ENCODE measurements around the gene FIBCD1.

Gene FIBCD1

DNA sequence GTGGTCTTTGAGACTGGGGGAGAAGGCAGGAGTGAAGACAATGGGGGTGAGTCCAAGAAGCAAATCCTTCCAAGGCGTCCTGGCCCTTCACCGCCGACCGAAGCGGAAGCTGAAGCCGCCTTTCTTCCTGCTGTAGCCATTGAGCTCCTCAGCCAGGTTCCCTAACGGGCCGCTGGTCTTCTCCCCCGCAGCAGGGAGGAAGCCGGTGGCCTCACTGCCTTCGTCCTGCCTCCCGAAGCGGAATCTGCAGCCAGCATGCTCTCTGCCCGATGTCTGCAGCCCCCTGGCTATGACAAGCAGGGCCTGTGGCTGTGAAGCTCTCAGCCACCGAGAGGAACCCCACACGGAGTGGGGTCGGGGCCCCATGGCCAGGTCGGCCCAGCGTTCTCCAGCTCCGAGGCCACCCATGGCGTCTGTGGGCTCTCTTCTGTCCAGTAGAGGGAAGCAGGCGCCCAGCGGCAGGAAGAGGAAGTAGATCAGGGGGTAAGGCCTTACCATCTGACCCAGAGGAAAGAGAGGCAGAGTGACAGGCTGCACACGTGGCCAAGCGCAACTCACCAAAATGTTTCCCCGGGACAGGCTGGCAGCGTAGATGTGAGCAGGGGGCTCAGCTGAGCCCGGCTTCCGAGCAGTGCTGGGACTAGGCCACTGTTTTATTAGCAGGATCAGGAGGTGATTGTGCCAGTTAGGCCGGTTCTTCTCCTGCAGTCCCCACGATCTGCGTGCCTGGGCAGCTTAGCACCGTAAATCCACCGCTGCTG, 45.5 kb downstream of the FIBCD1 start:
- no peak for DNase-seq

DNA sequence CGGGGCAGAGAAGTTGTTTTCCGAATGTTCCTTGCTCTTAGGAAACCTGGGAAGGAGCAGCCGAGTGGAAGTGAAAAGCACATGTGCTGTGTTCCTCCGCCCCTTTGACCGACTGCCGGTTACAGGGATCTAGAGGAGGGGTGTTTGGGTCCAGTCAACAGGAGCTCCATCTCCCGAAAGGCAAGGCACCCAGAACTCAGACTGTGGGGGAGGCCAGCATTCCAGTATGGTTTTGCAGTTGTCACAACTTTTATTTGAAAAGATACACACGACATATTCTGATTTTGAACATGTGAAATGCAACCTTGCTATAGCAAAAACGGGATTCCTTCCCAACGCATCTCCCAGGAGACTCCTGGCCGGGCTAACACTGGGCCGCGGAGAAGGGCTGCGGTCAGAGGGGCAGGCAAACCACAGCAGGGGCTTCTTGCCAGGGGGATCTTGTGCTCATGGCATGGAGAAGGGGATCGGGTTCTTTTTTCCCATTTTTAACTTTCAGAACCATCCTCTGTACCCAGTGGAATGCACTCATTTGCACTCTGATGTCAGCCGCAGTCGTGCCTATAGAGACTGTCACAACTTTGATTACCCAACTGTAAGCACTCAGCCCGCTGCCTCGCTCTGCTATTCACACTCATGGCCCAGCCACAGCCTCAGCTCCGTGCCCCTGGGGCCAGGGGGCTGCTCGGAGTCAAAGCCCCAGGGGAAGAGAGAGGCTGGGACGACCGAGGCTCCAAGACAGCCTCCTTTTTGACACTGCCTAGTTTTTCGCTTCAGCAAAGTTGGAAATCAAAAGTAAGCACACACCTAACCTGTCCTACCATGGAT, 46.4 kb downstream of the FIBCD1 start:
- no peak for DNase-seq

DNA sequence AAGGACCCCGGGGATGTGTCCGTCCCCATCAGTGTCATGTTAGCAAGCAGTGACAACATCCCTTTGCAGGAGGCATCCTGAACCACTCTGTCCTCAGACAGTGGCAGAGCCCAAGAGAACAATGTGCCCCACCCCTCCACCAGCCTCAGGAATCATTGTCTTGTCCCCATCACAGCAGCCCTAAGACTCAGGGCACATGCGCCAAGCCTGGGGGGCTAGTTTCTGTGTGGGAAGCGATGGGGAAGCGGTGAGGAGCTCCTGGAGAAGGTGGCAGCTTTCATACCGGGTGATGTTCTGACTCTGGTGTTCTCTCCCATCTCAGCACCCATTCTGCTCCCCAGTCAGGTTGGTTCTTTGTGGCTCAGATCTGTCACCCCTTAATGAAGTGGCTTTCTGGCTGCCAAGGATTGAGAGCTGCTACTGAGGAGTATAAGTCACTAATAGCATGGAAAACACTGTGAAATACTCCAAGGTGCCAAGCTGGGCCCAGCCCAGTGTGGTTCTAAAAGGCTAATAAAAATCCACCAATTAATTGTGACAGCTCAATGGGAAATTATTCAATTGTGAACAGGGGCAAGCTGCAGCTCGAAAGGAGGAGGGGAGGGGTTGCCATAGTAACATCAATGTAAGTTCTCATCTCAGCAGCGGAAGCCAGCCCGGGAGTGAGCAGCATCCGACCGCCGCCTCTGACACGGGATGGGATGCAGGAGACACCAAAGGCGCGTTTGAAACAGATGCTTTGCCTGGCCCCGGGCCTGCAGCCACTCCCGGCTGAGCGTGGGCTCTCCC, 47.2 kb downstream of the FIBCD1 start:
- no peak for DNase-seq

DNA sequence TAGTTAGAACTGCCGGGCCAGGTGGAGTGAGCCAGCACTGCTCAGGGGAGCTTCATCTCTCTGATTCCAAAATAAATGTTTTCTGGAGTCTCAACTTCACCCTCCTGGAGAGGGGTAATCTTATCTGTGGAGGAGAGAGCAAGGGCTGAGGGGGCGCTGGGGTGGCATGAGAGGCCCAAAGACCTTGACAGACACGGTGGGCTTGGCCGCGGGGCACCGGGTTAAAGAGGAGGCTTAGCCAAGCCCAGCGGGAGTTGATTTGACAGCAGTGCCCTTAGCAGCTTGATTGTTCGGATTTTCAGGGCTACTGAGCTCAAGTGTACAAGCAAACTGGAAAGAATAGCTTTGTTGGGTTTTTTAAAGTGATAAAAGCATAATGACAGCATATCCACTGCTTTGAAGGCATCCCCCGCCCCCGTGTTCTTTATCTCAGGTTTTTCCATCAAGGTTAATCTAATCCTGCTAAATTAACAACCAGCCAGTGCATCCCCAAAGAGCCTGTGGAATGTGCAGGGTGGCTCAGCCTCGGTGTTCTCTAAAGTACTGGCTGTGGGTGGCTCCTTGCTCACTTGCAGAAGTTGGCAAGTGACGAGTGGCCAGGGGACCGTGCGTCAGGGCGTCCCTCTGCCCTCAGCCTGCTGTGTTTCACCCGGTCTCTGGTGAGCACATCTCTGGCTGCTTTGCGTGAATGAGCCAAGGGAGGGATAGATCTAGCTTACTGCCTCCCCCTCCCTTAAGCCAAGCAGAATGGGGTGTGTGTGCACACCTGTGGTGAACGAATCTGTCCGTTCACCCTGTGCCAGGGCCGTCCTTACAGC, 48.0 kb downstream of the FIBCD1 start:
- DNase-seq = no peak

DNA sequence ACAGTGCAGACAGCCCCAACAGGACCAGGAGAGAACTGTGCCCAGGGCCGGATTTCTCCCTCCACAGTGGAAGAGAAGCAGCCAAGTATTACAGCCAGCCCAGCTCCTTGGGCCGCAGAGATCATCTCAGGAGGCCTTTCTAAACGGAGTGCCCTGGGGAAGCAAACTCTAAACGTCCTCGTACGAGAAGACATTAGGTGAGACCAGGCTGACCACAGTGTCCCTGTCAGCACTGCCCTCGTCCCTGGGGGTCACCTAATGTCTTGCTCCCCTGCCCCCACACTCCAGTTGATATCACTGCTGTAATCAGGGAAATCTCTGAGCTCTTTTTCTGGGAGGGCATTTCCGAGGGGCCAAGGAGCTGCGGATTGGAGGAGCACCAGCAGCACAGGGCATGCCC, 48.9 kb downstream of the FIBCD1 start:
- no peak for DNase-seq

DNA sequence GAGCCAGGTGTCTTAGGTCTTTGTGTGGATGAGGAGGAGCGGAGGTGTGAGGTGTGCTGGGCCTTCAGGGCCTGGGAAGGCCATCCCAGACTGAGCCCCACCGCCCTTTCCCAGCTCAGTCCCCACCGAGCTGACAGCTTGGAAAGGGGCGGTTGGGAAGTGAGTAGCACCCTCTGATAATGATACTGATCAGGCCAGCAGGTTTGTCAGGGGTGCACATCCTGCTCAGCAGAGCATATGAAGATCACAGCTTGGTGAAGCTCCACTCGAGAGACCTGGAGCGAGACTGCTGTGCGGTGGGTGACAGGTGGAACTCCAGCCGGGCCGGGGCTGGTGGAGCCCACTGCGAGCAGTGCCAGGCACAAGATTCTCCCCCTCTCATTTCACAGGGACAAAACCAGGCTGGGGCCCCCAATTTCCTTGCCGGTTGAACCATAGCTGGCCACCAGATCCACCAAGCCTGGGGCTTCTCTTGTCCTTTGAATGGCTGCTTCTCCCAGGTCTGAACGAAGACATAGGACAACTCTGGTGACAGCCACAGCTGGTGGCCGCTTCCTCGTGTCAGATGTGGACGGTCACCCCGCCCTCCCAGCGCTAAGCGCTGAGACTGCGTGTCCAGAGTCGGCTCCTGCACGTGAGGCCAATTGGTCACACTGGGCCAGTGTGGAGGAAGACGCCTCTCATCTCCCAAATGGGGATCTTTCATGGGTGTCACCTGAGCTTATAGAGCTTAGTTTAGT, 50.7 kb downstream of the FIBCD1 start:
- no peak for DNase-seq

DNA sequence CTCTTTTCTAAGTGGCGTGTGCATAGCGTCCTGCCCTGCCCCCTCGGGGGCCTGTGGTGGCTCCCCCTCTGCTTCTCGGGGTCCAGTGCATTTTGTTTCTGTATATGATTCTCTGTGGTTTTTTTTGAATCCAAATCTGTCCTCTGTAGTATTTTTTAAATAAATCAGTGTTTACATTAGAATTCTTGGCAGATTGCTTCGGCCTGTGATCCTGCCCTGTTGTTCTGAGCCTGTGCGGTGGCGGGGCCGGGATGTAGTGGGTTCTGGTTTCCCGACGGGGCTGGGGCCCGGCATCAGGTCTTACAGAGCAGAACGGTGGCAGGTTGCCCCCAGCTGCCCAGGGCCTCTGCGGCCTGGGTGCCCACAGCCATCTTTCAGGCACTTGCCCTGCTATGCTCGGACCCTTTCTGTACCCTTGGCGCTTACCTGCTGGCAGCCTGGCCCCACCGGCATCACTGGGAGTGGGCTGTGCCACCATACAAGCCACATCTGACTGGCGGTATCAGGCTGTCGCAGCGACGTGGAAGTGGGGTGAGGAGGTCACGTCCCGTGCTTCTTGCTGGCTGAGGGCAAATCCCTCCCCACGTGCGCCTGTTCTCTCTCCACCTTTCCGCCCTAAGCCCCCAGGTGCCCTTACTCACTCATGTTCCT, 51.4 kb downstream of the FIBCD1 start:
- no peak for DNase-seq

DNA sequence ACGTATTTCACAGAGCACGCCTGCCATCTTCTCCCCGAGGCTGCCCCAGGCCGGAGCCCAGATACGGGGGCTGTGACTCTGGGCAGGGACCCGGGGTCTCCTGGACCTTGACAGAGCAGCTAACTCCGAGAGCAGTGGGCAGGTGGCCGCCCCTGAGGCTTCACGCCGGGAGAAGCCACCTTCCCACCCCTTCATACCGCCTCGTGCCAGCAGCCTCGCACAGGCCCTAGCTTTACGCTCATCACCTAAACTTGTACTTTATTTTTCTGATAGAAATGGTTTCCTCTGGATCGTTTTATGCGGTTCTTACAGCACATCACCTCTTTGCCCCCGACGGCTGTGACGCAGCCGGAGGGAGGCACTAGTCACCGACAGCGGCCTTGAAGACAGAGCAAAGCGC, 52.1 kb downstream of the FIBCD1 start:
- no peak for DNase-seq

DNA sequence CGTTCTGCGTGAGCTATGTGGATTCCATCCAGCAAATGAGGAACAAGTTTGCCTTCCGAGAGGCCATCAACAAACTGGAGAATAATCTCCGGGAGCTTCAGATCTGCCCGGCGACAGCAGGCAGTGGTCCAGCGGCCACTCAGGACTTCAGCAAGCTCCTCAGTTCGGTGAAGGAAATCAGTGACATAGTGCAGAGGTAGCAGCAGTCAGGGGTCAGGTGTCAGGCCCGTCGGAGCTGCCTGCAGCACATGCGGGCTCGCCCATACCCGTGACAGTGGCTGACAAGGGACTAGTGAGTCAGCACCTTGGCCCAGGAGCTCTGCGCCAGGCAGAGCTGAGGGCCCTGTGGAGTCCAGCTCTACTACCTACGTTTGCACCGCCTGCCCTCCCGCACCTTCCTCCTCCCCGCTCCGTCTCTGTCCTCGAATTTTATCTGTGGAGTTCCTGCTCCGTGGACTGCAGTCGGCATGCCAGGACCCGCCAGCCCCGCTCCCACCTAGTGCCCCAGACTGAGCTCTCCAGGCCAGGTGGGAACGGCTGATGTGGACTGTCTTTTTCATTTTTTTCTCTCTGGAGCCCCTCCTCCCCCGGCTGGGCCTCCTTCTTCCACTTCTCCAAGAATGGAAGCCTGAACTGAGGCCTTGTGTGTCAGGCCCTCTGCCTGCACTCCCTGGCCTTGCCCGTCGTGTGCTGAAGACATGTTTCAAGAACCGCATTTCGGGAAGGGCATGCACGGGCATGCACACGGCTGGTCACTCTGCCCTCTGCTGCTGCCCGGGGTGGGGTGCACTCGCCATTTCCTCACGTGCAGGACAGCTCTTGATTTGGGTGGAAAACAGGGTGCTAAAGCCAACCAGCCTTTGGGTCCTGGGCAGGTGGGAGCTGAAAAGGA, 53.3 kb downstream of the FIBCD1 start:
- DNase-seq = no peak

DNA sequence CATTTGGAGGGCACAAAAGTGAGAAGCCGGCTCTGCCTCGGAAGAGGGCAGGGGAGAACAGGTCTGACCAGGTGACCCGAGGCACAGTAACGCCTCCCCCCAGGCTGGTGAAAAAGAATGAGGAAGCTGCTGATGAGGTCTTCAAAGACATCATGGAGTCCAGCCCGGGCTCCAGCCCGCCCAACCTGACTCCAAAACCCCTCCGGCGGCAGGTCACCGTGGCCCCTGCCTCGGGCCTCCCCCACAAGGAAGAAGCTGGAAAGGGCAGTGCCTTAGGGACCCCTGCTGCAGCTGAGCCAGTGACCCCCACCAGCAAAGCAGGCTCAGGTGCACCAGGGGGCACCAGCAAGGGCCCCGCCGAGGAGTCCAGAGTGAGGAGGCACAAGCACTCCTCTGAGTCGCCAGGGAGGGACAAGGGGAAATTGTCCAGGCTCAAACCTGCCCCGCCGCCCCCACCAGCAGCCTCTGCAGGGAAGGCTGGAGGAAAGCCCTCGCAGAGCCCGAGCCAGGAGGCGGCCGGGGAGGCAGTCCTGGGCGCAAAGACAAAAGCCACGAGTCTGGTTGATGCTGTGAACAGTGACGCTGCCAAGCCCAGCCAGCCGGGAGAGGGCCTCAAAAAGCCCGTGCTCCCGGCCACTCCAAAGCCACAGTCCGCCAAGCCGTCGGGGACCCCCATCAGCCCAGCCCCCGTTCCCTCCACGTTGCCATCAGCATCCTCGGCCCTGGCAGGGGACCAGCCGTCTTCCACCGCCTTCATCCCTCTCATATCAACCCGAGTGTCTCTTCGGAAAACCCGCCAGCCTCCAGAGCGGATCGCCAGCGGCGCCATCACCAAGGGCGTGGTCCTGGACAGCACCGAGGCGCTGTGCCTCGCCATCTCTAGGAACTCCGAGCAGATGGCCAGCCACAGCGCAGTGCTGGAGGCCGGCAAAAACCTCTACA, 54.2 kb downstream of the FIBCD1 start:
- no peak for DNase-seq

DNA sequence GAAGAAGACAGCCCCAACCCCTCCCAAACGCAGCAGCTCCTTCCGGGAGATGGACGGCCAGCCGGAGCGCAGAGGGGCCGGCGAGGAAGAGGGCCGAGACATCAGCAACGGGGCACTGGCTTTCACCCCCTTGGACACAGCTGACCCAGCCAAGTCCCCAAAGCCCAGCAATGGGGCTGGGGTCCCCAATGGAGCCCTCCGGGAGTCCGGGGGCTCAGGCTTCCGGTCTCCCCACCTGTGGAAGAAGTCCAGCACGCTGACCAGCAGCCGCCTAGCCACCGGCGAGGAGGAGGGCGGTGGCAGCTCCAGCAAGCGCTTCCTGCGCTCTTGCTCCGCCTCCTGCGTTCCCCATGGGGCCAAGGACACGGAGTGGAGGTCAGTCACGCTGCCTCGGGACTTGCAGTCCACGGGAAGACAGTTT, 54.9 kb downstream of the FIBCD1 start:
- no peak for DNase-seq

DNA sequence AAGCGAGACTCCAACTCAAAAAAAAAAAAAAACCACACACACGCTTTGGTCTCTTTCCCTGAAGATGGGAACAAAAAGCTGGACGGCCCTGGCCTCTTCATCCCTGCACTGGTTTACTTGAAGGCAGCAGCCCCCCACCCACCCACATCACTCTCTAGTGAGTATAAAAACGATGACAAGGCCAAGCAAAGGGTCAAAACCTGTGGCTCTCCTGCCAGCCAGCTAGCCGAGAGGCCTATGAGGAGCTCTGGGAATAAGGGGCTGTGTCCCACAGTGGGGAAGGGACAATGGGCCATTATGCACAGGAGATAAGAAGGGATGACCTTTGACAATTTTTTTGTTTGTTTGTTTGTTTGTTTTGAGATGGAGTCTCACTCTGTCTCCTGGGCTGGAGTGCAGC, 55.6 kb downstream of the FIBCD1 start:
- no peak for DNase-seq

DNA sequence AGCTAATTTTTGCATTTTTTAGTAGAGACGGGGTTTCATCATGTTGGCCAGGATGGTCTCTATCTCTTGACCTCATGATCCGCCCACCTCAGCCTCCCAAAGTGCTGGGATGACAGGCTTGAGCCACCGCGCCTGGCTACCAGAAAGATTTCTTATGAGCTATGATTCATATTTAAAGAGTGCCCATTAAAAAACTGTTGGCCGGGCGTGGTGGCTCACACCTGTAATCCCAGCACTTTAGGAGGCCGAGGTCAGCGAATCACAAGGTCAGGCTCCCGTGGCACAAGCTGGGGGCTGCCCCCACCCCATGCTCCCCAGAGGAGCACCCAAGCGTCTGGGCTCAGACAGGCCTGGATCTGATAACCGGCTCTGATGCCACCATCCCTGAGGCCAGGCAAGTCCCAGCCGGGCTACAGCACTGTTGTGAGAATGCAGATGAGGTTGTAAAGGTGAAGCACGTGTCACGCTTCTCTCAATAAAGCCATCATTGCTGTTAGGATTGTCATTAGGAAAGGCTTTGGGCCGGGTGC, 56.3 kb downstream of the FIBCD1 start:
- no peak for DNase-seq

DNA sequence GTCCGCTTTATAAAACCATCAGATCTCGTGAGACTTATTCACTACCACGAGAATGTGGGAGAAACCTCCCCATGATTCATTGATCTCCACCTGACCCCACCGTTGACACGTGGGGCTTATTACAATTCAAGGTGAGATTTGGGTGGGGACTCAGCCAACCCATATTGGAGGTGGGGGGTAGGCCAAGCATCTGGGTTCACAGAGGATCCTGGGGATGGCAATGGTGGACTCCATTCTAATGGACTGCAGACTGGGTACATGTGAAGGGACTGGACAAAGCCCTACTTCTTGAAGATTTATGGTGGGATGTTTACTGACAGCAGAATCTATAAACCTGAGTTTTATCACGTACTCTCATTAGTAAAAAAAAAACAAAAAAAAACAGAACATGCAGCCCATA, 57.5 kb downstream of the FIBCD1 start:
- no peak for DNase-seq

DNA sequence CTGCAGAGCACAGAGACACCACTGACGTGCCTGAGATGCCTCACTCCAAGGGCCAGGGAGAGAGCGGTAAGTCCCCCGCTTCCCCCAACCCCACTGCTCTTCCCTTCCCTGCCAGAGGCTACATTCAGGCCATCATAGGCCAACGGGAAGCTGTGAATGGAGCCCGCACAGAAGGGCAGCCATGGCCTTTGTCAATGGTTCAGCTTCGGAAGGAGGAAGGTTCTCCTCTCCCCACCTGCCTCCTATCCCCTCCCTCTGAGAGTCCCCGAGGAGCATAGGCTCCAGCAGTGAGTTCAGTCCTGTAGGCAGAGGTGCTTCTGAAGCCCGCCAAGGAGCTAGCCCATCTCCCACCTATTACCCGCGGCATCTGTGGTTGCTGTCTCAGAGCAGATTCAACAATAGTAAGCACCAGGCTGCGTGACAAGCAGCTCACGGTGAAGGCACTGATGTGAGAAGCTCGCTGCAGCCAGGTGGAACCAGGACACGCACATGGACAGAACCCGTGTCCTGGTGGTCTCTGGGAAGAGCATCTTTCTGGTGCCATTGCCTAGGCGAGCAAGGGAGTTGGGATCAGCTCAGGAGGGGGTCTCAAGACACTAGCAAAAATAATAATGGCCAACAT, 58.3 kb downstream of the FIBCD1 start:
- DNase-seq = no peak

DNA sequence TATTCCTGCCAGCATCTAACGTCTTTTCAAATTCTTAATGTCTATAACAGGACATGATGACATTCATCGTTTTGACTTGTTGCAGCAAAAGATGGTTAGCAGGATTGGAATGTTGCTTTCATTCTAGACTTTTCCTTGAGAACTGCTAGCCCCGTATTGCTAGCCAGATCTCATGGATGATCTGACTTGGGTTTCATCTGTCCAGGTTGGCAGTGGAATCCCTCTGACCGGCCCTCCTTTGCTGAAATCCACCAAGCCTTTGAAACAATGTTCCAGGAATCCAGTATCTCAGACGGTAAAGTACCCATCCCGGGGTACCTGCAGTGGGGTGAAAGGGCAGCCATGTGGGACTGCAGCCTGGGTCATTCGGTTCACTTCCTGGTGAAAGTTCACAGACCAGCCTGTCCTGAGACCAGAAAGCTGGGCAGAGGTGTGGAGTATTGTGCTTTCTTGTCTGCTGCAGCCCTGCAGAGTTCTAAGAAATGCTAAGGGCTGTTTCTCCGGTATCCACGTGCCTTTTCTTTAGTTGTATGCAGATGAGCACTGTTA, 59.1 kb downstream of the FIBCD1 start:
- no peak for DNase-seq

DNA sequence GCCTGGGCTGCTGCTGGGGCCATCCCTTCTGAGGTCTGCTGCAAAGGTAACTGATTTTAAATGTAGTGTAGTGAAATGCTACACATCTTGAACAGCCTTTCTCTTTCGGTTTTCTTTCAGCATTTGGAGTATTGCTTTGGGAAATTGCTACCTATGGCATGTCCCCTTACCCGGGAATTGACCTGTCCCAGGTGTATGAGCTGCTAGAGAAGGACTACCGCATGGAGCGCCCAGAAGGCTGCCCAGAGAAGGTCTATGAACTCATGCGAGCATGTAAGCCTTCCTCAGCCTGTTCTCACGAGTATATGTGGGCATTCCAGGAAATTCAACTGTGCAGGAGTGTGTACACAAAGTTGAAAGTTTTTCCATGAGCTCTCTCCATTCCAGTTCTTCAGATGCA, 60.8 kb downstream of the FIBCD1 start:
- DNase-seq = no peak

DNA sequence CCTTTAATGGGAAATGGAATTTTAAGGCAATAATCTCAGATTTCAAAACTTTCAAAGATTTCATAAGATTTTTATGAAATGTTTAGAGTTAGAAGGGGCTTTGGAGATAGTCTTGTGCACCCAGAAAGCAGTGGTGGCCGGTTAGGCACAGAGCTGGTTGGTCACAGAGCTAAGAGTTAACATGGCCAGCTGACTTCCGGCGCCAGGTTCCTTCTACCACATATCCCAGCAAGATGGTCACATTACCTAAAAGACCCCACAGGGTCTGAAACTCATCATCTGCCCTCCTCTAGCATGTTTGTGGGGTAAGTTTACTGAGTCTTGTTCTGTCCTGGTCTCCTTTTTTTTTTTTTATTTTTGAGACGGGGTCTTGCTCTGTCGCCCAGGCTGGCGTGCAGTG, 61.7 kb downstream of the FIBCD1 start:
- no peak for DNase-seq

Data from DMS79 (cell line).